NCI-H1417 treated with DMSO at 0.1 percent for 48 hours (cell line): ENCODE results near the gene CCDC142.

Source experiments
- DNase-seq: peaks from one replicate; lab custom pipeline; 2025; lab: John Stamatoyannopoulos, UW

The CCDC142 gene

DNA sequence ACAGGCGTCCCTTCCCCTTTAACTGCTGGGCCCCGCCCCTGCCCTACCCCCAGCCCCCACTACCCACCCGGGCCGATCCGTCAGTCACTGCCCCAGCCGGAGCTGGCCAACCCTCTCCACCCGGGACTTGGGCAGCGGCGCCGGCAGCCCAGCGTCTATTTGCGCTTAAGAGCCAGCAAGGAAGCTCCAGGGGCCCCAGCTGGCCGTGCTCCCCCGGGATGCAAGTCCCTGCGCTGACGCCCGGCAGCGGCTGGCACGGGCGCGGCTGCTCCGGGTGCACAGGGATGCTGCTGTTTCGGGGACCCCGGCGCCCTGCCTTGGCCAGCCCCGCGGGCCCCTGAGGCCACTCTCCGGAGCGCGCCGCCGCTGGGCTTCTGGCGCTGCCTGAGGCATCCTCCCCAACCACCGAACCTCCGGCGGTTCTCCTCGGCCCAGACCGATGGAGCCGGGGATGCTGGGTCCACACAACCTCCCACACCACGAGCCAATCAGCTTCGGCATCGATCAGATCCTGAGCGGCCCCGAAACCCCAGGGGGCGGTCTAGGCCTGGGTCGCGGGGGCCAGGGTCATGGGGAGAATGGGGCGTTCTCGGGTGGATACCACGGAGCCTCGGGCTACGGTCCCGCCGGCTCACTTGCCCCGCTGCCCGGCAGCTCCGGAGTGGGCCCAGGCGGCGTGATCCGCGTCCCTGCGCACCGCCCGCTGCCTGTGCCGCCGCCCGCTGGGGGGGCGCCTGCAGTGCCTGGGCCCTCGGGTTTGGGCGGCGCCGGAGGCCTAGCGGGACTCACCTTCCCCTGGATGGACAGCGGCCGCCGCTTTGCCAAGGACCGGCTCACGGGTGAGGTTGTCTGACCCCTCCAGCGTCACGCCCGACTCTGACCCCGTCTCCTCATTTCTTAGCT lies 31.8 kb upstream of the CCDC142 start, which contains the start of gene TLX2:
TSS of gene TLX2 (plus strand) at position 83 of the 903 bp plus-strand sequence. CDS start at position 440, 357 bp downstream.
- no peak for DNase-seq

DNA sequence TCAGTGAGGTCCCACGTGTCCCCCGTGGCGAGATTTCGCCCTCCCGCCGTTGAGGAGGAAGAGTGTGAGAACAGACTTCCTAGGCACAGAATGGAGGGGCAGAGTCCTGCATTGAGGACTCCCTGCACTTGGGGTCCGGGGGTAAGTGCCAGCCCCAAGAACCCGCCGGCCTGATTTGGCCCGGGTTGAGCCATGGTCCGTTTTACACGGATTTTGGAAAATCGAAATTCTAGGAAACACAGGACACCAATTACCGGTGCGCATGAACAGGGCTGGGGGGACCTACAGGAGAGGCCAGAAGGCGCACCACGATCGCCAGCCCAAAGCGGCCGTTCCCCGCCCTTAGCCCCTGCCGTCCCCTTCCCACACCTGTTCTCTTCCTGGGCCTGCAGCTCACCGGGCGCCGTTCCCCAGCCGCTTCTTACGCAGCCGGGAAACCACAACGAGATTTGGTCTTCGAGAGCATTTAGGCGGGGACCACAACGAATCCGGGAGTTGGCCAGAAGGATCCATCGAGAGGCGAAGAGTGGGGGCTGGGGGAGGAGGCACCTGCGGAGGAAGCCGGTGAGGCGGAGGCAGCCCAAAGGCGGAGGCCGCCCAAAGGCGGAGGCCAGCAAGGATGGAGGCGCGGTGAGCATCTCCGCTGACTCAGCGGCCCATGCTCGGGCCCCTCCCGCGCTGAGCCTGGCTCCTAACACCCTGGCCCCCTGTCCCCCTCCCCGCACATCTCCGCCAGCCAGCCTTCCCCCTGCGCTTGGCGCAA lies 31.0 kb upstream of the CCDC142 start:
- no peak for DNase-seq

DNA sequence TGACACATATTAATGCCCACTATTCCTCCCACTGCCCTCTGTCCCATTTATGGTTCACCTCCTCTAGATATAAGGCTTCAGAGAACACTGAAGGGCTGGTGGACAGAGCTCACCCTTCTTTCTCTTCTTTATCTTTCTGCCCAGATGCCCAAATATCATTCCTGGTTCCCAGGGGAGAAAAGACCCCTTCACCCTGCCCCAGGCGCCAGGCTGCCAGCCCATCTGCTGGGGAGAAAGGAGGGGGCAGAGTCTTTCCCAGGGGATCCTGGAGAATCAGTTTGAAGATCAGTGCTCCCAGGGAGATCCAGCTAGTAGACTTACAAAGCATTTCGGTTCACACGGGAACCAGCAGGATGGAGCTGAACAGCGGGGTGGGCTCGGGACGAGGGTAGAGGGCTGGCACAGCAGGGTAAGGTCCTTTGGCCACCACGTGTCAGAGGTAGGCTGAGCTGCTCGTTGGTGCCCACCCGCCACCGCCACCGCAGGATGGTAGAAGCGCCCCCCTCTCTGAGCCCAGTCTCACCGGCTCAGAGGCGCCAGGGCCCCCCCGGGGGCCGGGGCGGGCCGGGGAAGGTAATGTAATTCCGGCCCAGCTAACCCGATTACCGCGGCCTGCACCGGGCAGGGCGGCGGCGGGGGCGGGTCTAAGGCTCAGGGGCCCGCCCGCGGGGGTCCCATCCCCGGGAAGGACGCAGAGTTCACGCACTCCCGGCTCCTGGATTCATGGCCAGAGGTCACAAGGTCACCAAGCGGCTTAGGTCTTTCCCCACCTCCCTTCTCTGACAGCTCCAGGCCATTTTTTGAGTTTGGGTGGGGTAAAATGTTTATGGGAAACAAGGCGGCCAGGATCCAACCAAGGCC lies 30.2 kb upstream of the CCDC142 start:
- DNase-seq, result no peak

DNA sequence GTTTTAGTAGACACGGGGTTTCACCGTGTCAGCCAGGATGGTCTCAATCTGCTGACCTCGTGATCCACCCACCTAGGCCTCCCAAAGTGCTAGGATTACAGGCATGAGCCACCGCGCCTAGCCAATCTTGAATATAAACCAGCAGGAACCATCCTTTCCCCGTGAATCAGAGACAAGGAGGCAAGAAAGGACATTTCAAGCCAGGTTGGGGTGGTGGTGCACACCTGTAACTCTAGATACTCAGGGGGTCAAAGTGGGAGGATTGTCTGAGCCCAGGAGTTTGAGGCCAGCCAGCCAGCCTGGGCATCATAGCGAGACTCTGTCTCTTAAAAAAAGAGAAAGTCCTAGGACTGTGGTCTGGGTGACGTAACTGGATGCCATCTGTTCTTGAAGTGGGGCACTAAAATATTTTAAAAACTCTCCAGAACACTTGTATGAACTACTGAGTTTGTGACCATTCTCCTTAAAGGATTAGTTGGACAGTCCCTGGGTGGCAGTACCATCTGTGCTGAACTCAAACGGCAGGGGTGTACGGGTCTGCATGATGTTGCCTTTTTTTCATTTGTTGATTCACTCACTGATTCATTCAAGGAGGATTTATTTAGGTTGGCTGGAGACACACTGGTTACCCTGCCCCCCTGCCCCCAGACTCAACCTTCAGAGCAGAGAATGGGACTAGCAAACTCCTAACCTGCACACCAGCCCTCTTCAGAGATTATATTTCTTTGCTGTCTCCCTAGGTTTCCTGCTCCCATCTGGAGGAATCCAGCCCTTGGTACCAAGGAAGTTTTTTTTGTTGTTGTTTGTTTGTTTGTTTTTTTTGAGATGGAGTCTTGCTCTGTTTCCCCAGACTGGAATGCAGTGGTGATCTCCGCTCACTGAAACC lies 28.5 kb upstream of the CCDC142 start:
- no peak for DNase-seq

DNA sequence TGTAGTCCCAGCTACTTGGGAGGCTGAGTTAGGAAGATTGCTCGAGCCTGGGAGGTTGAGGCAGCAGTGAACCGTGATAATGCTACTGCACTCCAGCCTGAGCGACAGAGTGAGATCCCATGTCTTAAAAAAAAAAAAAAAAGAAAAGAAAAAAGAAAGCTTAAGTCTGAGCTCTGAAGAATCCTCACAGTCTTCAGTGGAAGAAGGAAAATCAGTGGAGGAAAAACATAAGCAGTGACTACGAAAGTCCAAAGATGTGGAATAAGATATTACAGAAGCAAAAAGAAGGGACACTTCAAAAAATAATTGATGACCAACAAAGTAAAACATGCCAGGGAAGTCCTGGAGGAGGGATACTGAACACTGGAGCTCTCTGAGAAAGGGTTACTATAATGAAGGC lies 27.5 kb upstream of the CCDC142 start:
- DNase-seq, result no peak

DNA sequence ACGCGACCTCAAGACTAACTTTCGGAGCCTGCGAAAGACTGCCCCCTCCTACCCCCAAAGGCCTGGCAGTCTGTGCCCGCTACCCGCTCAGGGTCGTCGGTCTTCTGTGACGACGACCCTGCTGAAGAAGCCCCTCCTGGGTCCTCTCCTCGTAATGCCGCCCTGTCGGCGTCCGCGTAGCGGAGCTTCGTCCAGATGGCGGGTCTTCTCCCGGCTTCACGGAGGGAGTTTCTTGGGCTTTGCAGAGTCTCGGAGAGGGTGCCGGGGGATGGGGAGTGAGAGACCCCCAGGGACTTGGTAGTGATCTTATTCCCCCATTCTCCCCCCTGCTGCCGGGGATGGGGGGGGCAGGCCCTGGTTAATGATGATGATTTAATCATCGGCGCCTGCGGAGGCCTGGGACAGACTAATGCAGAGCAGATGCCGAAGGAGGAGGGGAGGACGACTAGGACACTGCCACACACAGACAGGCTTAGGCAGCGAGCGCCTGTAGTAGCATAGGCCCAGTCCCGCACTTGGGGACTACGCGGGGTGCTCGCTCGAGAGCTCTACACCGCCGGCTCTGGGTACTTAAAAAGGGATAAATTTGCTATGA lies 25.2 kb upstream of the CCDC142 start:
- no peak for DNase-seq

DNA sequence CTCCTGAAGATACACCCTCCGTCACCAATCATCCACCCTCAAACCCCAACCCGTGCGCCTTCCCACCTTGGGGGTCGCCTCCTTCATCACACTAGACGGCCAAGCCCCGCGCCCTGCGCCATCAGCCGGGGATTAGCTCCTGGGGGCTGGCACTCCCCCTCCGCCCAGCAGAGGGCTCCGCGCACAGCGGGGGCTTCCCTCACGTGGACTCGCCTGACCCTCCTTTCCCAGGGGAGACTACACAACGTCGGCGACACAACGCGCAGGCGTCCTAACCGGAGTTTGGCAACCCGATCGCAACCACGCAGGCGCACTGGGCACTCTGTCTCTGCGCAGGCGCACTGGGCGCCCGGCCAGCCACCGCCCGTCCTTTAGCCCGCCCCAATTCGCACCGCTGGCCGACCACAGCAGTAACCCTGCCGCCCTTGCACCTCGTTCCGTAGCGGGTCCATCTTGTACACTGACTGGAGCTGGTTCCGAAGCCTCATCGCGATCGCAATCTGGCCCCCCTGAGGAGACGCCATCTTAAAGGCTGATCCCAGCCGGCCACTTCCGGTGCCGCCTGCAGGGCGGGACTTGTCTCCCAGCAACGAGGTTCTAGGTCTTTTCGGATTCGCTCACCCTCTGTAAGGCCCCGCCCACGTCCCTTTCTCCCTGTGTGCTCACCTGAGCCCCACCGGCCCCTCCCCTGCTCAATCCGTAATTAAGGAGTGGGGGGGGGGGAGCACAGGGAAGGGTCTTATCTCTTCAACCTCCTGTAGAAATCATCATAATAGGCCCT lies 24.5 kb upstream of the CCDC142 start, which contains the start of gene PCGF1:
TSS of gene PCGF1 (minus strand) at position 551 of the 781 bp plus-strand sequence. CDS start at position 524, 27 bp downstream.
- DNase-seq, result peak; percentile 98

DNA sequence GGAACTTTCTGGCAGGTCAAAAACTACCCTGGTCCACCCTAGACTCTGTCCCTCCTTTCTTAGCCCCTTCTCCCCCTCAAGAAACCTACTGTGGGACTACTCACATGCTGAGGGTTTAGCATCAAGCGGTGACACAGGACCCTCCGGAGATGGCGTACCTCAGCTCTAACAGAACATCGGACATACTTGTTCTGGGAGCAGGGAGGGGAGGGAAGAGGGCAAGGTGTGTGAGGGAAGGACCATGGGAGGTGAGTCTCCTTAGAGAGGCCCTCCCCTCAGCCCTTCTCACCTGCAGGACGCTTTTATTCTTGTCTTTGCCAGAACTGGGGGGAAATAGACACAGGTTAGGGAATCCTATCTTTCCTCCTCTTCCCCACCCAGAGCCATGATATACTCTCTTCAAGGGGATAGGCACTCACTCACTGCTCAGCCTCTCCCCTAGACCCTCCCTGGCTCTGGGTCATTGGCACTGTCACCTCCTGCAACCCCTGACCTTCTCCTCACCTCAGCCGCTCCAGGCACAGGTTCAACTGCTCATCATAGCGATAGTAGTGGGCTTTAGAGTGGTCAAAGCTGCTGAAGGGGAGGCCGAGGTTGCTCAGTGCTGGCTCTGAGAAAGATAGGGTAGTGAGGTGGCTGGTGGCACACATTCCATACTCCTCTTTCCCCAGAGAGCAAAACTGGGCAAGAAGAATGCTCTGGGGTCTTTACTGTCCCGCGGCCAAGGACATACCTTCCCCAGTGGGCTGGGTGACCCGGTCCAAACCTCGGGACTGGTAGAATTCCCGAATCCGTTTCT lies 22.8 kb upstream of the CCDC142 start:
- no peak for DNase-seq

DNA sequence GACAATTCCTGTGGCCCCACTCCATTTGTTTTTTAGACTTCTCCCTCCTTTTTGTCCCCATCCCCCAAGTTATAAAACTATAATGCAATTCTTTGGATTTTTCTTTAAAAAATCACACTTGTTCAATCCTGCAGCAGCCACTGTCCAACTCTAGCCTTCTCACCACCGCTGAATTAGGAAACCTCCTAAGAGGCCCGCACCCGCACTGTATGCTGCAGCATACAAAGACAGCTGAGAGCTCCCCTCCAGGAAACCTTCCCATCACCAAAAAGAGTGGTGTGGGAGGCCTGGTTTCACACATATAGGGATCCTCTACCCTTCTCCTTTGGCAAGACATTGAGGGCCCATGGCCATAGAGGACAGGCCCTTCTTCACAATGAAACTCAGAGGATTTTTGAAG lies 21.8 kb upstream of the CCDC142 start:
- DNase-seq, result no peak

DNA sequence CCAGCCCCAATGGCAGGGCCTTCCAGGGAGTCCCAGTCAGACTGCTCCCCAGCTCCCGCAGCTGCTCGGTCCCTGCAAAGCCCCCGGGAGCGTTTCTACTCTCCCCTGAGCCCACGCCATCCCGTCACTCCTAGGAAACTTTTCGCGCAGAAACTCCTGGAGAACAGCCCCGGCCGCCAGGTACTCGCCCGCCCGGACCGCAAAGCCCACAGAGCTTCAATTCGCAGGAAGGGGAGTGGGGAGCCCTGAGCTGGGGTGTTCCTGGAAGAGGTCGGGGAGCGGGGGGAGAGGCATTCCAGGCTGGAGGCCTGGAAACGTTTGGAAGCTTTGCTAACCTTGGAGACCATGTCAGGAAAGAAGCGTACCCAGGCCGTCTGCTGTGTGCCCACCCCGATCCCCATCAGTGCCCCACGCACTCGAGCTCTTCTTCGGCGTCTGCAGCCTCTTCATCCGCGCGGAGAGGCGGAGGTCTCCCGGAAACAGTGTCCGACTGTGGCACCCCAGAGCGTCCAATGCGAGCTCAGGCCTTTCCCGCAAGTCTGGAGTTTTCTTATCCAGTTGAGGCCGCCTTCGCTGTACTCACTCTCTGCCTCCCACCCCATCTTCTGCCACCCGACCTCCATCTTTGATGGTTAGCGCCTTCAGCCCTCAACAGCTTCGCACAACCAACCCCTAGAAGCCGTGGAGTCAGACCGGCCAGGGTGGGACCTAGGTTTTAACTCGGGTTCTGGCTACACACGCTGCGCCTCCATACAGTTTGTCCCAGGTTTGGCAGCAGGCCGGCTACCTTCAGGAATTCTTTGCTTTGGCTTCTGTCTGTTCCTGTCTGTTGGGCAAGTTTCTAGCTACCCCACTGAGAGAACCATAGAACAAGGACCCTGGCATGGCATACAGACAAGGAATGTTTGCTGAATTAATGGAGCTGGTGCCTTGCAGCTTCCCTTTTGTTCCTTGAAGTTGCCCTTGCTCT lies 21.0 kb upstream of the CCDC142 start:
- DNase-seq, result no peak

DNA sequence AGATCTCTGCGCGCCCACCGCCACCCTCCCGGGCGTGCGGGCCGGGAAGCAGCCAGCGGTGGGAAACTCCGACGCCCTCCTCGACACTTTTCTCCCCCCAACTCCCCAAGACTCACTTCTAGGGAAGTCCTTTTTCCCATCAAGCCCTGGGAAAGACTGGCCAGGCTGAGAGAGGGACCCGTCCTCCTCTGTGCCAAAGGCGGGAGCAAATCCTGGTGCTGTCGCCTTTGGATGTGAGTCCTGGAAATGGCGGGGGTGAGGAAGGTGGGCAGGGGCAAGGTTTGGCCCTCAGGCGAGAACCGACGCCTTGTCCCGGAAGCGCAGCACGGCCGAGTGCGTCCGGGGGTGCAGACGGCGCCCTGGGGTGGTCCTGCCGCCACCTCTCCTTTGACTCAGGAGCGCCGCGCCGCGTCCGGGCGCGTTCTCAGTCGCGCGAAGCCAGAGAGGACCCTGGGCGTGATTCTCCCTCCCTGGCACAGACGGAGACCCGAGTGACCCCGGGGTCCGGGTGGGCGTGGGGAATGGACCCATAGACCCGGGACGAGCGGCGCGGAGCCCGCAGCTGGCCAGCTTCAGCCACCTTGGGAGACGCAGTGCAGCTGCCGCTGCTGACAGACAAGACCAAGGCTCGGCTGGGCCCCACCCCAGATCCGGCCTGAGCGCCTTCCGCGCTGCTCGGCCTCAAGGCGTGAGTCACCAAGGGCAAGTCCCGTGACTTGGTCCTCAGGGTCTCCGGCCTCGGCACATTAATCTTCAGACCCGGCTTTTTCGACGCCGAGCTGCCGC lies 20.1 kb upstream of the CCDC142 start:
- no peak for DNase-seq

DNA sequence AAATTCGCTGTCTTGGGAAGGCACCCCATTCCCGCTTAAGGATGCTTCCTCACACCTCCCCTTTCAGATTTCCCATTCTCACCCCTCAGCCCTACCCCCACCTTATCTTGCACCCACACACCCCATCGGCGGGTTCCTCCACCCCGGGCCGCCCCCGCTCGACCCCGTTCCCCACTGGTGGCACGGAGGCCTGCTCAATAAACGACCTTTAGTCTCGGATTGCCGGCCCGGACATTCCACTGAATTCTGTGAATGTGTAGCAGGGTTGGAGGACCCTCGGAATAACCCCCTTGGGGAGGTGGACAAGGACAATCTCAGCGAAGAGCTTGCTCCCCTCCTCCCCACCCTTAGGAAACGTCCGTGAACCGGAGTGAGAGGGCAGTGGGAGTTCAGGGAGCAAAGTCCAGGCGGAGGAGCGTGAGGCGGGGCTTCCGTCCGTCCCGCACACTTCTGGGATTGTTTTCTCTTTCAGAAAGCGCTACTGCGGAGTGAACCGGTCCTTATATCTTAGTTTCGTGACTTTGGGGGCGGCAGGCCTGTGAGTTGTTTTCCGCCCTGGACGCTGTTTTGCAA lies 19.4 kb upstream of the CCDC142 start:
- no peak for DNase-seq

DNA sequence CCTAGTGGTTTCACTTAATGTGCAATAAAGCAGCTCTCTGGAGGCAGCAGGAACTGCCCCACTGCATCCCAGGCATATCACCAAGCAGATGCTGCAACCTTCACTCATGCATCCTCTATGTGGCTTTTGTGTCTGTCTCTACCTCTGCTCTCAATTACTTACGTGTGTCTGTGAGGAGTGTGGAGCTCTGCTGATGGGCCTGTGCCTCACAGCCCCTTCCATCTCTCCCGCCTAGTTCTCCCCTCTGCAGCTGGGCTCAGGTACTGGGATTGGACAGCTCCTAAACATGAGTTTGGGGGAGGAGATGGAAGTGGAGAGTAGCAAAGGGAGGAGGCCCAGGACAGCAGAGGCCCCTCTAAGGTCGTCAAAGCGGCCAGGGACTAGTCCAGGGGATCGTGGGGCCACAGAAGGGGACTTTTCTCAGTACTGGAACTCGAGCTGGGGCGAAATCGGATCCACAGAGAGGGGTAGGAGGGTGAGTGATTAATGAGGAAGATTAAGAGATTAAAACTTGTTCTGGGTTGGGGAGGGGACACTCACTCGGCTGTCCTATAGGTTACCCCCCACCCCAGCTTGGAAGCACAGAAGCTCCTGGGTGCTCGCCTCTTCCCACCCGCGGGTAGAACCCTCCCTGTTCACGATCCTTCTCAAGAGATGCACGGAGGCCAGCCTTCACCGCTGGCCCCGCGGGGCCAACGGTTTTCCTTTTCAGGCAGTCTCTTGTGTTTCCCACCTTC lies 18.7 kb upstream of the CCDC142 start:
- no peak for DNase-seq

DNA sequence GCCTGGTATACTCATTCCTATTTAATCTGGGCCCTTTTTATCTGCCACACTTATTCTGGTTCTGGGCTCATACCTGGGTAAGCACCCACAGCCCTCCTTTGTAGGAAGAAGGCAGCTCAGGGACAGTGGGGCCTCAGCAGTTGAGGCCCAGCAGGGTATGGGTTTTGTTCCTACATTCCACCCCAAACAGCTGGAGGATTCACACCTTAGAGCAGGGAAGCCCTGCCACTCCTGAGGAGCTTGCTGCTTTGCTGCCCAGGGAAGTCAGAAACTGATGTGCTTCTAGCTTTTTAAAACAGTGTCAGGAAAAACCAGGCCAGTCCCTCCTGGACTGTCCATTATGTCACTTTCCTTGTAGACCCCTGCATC lies 17.8 kb upstream of the CCDC142 start:
- no peak for DNase-seq

DNA sequence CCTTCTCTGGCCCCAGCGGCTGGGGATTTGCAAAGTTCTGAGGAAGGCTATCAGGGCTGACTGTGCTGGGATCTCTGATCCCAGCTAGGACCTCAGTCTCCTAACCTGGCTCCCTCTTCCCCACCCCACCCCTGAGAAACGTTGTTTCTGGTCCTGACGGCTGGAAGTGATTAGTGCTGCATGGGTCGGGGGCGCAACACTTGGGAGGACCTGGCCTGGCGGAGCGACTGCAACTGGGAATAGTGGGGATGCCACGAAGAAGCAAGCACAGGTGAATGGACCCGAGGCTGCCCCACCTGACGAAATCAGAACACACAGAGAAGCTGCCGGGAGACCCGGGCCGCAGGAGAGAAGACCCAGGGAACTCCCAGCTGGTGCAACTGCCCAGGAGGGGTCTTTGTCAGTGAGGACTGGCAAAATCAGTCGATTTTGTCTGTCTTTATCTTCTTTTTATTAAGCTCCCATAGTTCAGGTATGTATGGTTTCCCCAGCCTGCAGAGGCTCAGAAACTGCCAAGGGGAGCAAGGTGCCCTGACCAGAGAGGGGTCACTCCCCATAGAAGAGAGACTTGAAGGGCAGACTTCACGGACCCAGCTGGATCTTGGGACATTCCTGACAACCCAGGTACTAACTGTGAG lies 17.3 kb upstream of the CCDC142 start:
- DNase-seq, result no peak
